Duodenal mucosa (tissue), 2 donors: ENCODE measurements around the gene IRF7.
A peak's percentile ranks its signal among the peaks of the same experiment; 100 is the strongest.
"Not testable (repeated sequence)": the region's sequence is repeated elsewhere in the genome, so short reads cannot be mapped to it uniquely, and the experiment has no call there.

Experiments used
- H3K27ac ChIP-seq: one replicate; pipeline ENCODE4 v1.7.0; 2013; ENCODE audit warnings: low read depth, low read length
- H3K27me3 ChIP-seq, 2 donors: one replicate each; pipeline ENCODE4 v1.7.0; 2013; ENCODE audit warnings: low read length in 2 of 2, control low read depth in 1 of 2; ENCODE audit not compliant: insufficient read depth in 2 of 2, control insufficient read depth in 1 of 2
- H3K36me3 ChIP-seq, 2 donors: one replicate each; pipeline ENCODE4 v1.7.0; 2013; ENCODE audit warnings: low read length in 2 of 2, control low read depth in 1 of 2; ENCODE audit not compliant: insufficient read depth in 2 of 2, control insufficient read depth in 1 of 2
- H3K4me1 ChIP-seq, 2 donors: one replicate each; pipeline ENCODE4 v1.7.0; 2013; ENCODE audit warnings: low read length in 2 of 2, control low read depth in 1 of 2; ENCODE audit not compliant: insufficient read depth in 2 of 2, control insufficient read depth in 1 of 2
- H3K4me3 ChIP-seq, 2 donors: one replicate each; pipeline ENCODE4 v1.7.0; 2013; ENCODE audit warnings: low read length in 2 of 2, low read depth in 1 of 2
- H3K9ac ChIP-seq, 2 donors: one replicate each; pipeline ENCODE4 v1.7.0; 2013; ENCODE audit warnings: low read length in 2 of 2, low read depth in 1 of 2
- H3K9me3 ChIP-seq, 2 donors: one replicate each; pipeline ENCODE4 v1.7.0; 2013; ENCODE audit warnings: low read length in 2 of 2, control low read depth in 1 of 2; ENCODE audit not compliant: control insufficient read depth in 1 of 2

The IRF7 gene

DNA sequence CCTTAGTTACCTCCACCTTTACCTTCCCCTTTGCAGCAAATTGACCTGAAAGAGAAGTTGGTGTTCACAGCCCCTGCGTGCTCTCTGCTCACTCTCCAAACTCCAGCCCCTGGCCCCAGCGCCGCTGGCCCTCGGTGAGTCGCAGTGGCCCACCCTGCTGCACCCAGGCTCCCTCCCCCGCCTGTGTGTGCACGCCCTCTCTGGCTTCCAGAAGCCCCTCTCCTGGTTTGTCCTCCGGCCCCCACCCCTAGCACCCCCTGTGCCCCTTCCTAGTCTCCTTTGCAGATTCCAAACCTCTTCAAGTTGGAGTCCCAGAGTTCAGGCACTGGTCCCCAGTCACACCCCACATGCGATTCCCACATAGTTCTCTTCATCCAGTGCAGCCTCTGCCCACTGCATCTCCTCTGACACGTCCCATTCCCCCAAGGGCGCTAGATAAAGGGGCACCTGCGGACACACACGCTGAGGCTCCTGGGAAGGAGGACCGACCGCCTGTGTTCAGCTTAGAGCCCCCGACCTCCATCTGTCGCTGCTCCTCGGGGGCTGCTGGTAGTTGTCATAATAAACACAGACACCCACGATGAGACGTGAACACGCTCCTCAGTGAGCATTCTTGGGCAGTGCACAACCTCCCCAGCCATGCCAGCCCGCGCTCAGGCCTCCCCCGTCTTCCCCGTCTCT lies 41.0 kb downstream of the IRF7 start:
- Histone ChIP-seq H3K4me1 (peaks cover 31 to 38% of the 10 kb centered on the region in 2 donors), H3K36me3 (no peaks in the 10 kb centered on the region), H3K27ac (no peak overlapping the region), H3K9me3 (no peaks in the 10 kb centered on the region), H3K4me3 (peak overlapping the region; percentile 66 to 69), H3K27me3 (peaks cover 0 to 7% of the 10 kb centered on the region in 2 donors), H3K9ac (peak overlapping the region; percentile 33 to 54)

DNA sequence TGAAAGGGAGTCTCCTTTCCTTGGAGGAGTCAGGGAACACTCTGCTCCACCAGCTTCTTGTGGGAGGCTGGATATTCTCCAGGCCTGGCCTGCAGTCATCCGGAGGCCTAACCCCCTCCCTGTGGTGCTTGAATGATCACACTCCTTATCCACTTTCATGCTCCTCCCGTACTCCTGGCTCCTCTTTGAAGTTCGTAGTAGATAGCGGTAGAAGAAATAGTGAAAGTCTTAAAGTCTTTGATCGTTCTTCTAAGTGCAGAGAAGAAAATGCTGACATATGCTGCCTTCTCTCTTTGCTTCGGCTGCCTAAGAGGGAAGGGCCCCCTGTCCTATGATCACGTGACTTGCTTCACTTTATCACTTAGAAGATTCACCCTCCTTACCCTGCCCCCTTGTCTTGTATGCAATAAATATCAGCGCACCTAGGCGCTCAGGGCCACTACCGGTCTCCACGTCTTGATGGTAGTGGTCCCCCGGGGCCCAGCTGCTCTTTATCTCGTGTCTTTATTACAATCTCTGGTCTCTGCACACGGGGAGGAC lies 41.6 kb downstream of the IRF7 start:
- H3K36me3 ChIP-seq, H3K4me3 ChIP-seq, H3K9me3 ChIP-seq, H3K9ac ChIP-seq, H3K27me3 ChIP-seq, H3K27ac ChIP-seq: not testable (repeated sequence)
- H3K4me1 ChIP-seq, result peaks cover 31 to 36% of the 10 kb centered on the region in 2 donors

DNA sequence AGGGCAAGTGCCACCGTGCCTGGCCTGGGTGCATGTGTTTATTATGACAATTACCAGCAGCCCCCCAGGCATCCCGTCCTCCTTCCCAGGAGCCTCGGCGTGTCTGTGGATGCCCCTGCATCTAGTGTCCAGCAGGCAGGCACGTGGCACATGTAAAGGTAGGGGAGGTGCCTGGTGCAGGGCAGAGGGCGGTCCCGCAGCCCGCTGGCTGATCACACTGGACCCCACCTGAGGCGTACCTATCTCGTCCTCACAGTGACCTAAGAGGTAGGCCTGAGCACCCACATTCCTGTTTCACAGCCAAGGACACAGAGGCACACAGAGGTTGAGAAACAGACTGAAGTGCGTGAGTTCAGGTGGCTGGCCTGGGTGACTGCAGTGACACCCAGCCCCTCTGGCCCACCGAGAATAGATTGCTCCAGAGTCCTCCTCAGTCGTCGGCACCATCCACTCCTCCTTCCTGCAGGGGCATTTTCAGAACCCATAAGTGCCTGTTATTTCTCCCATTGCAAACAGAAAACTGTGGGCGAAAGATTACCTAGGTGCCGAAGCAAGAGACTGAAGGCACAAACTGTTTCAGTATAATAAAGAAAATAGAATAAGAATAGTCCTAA lies 42.5 kb downstream of the IRF7 start:
- Histone ChIP-seq H3K4me1 (peaks cover 25 to 30% of the 10 kb centered on the region in 2 donors), H3K9me3 (no peaks in the 10 kb centered on the region), H3K27ac (no peak overlapping the region), H3K4me3 (no peak overlapping the region), H3K9ac (no peak overlapping the region), H3K27me3 (peaks cover 0 to 7% of the 10 kb centered on the region in 2 donors), H3K36me3 (no peaks in the 10 kb centered on the region)

GRCh38 chr11:571802-572185 lies 44.0 kb downstream of the IRF7 start:
- no peak overlapping the region for H3K27ac ChIP-seq
- no peak overlapping the region for H3K9ac ChIP-seq
- H3K4me1 ChIP-seq, result peaks cover 13 to 23% of the 10 kb centered on the region in 2 donors
- H3K9me3 ChIP-seq, result no peaks in the 10 kb centered on the region
- H3K36me3 ChIP-seq, result no peaks in the 10 kb centered on the region
- peaks cover 0 to 7% of the 10 kb centered on the region in 2 donors for H3K27me3 ChIP-seq
- H3K4me3 ChIP-seq, result no peak overlapping the region

DNA sequence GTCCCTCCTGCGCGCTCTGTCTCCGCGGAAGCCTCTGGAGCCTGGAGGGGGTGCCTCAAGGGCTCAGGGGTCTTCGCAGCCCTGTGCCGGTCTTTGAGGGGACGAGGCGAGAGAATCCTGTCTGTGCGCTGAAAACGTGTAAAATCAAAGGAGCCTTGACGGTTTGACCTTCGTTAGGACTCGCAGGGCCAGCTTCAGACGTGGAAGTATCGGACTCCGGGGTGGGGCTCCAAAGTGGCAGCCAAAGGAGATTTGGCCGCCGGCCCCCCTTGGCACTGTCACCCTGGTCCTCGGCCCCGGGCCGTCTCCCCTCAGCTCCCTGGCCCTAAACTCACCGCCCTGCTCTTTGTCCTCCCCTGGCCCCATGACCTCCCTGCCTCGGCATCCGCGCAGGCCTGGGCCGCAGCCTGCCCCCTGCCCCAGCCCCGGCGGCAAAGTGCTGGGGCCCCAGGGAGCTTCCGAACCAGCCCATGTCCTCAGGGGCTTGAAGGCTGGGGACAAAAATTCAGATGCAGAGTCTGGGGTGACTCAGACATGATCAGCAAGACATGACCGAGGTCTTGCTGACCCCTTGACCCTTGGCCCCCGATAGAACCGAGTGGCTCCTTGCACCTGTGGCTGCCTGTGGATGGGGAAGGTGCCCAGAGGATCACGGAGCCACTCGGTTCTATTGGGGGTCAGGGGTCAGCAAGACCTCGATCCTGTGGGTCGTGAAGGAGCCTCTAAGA lies 46.4 kb downstream of the IRF7 start:
- peak overlapping the region; percentile 15 for H3K27ac ChIP-seq
- no peaks in the 10 kb centered on the region for H3K9me3 ChIP-seq
- peaks cover 8 to 14% of the 10 kb centered on the region in 2 donors for H3K4me1 ChIP-seq
- H3K9ac ChIP-seq, result peak overlapping the region; percentile 75 to 85
- H3K36me3 ChIP-seq, result peaks cover 0 to 1% of the 10 kb centered on the region in 2 donors
- no peaks in the 10 kb centered on the region for H3K27me3 ChIP-seq
- peak overlapping the region; percentile 61 to 70 for H3K4me3 ChIP-seq

DNA sequence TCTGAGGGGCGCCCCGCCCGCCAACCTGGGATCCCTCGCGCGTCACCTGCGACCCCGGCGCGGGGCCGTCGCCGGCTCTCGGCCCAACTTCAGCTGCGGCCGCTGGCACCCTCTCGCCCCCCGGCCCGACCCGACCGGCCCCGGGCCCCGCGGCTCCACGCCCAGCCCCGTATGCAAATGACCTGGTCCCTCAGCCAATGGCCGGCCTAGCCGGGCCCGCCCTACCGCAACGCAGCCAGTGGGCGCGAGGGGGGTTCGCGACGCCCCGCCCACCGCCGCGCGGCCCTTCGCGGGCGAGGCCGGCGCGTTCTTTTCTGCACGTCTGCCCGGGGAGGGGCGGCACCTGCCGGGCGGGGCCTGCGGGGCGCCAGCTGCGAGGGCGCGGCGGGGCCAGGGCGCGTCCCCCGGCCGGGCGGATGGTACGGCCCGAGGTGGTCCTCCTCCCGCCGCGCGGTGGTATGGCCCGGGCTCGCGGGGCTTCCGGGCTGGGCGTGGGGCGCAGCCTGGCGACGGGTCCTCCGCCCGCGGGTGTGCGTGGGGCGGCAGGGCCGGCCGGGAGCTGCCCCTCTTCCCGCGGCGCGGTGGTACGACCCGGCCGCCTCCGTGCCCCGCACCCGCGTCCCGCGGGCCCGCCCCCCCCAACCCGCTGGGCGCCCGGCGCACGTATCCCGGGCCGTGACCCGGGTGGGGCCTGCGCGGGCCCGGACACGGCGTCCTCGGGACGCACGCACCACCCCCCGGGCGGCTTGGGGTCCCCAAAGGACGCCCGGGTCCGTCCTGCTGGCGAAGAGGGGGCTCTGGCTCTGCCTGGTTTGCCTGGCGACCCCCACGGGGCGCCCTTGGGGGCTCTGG lies 47.2 kb downstream of the IRF7 start:
- Histone ChIP-seq H3K4me1 (peaks cover 8 to 14% of the 10 kb centered on the region in 2 donors), H3K4me3 (peak overlapping the region; percentile 61 to 70), H3K27ac (peak overlapping the region; percentile 70), H3K27me3 (no peaks in the 10 kb centered on the region), H3K9ac (peak overlapping the region; percentile 75 to 85), H3K9me3 (no peaks in the 10 kb centered on the region), H3K36me3 (peaks cover 4 to 9% of the 10 kb centered on the region in 2 donors)

DNA sequence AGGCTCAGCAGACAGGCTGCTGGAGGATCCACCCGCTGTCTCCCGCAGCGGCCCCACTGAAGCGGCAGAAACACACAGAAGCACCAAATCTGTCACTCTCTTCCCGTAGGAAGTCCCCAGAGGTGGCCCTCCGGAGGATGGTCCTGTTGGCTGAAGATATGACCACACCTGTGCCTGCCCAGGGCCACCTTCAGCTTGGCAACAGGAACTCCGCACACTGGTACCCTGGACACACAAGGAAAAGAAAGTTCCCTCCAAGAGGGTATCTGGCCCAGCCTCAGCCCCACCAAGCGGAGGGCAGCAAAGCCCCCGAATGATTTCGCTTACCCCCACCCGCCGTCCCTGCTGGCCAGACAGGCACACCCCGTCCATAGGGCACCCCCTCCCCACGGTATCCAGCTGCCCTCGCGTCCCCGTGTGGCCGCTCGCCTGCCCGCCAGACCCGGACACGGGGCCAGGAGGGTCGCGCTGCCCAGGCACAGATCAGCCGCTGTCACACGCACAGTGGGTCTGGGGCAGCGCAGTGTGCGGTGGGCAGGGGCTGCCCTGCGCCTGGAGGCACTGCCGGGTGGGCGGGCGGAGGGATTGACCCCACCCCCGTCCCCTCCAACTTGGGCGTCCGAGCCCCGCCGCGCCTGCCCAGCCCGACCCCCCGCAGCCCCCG lies 48.0 kb downstream of the IRF7 start:
- Histone ChIP-seq H3K27me3 (no peaks in the 10 kb centered on the region), H3K4me3 (peak overlapping the region; percentile 61 to 65), H3K9me3 (no peaks in the 10 kb centered on the region), H3K36me3 (peaks cover 4 to 17% of the 10 kb centered on the region in 2 donors), H3K9ac (peak overlapping the region in 1 of 2 donors; percentile 29), H3K27ac (peak overlapping the region; percentile 70), H3K4me1 (peaks cover 8 to 17% of the 10 kb centered on the region in 2 donors)

GRCh38 chr11:567011-567628 lies 48.6 kb downstream of the IRF7 start:
- H3K9ac ChIP-seq, result peak overlapping the region in 1 of 2 donors; percentile 29

More at GRCh38 chr11:567011-567628, 48.6 kb downstream of the IRF7 start:
- H3K27me3 ChIP-seq, result no peaks in the 10 kb centered on the region
- H3K4me3 ChIP-seq, result peak overlapping the region; percentile 61 to 65
- H3K4me1 ChIP-seq, result peaks cover 11 to 22% of the 10 kb centered on the region in 2 donors
- peaks cover 4 to 21% of the 10 kb centered on the region in 2 donors for H3K36me3 ChIP-seq
- H3K9me3 ChIP-seq, result no peaks in the 10 kb centered on the region
- H3K27ac ChIP-seq, result no peak overlapping the region
